Measurements from ENCODE around the gene AADAT.

DNA sequence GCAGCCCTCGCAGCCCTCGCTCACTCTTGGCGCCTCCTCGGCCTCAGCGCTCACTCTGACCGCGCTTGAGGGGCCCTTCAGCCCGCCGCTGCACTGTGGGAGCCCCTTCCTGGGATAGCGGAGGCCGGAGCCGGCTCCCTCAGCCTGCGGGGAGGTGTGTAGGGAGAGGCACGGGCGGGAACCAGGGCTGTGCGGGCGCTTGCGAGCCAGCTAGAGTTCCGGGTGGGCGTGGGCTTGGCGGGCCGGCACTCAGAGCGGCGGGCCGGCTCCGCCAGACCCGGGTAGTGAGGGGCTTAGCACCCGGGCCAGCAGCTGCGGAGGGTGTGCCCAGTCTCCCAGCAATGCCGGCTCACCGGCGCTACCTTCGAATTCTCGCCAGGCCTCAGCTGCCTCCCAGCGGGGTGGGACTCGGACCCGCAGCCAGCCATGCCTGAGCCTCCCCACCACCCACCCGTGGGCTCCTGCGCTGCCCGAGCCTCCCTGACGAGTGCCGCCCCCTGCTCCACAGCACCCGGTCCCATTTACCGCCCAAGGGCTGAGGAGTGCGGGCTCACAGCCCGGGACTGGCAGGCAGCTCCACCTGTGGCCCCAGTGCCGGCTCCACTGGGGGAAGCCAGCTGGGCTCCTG is 1.4 kb upstream of the AADAT start:
- TF ChIP-seq, protein P1, sequence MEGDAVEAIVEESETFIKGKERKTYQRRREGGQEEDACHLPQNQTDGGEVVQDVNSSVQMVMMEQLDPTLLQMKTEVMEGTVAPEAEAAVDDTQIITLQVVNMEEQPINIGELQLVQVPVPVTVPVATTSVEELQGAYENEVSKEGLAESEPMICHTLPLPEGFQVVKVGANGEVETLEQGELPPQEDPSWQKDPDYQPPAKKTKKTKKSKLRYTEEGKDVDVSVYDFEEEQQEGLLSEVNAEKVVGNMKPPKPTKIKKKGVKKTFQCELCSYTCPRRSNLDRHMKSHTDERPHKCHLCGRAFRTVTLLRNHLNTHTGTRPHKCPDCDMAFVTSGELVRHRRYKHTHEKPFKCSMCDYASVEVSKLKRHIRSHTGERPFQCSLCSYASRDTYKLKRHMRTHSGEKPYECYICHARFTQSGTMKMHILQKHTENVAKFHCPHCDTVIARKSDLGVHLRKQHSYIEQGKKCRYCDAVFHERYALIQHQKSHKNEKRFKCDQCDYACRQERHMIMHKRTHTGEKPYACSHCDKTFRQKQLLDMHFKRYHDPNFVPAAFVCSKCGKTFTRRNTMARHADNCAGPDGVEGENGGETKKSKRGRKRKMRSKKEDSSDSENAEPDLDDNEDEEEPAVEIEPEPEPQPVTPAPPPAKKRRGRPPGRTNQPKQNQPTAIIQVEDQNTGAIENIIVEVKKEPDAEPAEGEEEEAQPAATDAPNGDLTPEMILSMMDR (IDR thresholded peaks at IDR 0.05) = no peak
- no peak for TF ChIP-seq POLR2A (IDR thresholded peaks at IDR 0.05)

Measured in body of pancreas (tissue), 4 donors.